ENCODE data around the gene ELP1.

DNA sequence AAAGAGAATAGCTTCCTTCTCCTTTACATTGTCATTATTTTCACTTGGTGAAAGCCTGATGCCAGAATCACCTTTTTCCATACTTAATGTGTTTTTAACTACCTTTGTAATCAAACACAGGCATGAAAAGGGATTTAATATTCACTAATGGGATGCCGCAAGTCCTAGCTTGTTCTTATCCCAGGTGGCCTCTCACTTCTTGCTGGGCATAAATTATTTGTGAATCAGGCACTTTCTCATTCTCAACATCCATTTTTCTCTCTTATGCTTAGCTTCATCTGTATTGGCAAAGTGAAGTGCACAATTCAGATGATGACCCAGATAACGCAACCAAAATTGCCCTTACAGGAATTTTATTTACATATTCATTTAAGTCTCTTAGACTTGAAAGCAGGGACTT is 89.1 kb downstream of the ELP1 start:
- TF ChIP-seq, protein P1, sequence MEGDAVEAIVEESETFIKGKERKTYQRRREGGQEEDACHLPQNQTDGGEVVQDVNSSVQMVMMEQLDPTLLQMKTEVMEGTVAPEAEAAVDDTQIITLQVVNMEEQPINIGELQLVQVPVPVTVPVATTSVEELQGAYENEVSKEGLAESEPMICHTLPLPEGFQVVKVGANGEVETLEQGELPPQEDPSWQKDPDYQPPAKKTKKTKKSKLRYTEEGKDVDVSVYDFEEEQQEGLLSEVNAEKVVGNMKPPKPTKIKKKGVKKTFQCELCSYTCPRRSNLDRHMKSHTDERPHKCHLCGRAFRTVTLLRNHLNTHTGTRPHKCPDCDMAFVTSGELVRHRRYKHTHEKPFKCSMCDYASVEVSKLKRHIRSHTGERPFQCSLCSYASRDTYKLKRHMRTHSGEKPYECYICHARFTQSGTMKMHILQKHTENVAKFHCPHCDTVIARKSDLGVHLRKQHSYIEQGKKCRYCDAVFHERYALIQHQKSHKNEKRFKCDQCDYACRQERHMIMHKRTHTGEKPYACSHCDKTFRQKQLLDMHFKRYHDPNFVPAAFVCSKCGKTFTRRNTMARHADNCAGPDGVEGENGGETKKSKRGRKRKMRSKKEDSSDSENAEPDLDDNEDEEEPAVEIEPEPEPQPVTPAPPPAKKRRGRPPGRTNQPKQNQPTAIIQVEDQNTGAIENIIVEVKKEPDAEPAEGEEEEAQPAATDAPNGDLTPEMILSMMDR (conservative IDR thresholded peaks at IDR 0.05 in 1 of 2, IDR thresholded peaks at IDR 0.05 in 1 of 2; ENCODE audit: low read depth in 1 of 2, low read length in 2 of 2), result no peak
- no peak for TF ChIP-seq EZH2 (IDR thresholded peaks at IDR 0.05; ENCODE audit: low read length, missing control alignments)

Measured in fibroblast of lung (primary cell).